IPS DF 6.9 (cell line): ENCODE results near the gene UNC5C.

Experiments
- DNase-seq: peaks from one replicate; pipeline ENCODE4 v3.0.0-alpha.2; 2013; ENCODE audit warnings: low read depth, low spot score
- H3K27ac ChIP-seq: one replicate; pipeline ENCODE4 v1.5.1; 2013; ENCODE audit warnings: low read length, control low read depth
- H3K27me3 ChIP-seq: 2 replicates; pipeline ENCODE4 v1.6.1; 2013; ENCODE audit warnings: mild to moderate bottlenecking, low read length; ENCODE audit not compliant: control insufficient read depth, insufficient read depth
- H3K36me3 ChIP-seq: 2 replicates; pipeline ENCODE4 v1.6.1; 2013; ENCODE audit warnings: low read length; ENCODE audit not compliant: control insufficient read depth, insufficient read depth
- H3K4me1 ChIP-seq: 2 replicates; pipeline ENCODE4 v1.6.1; 2013; ENCODE audit warnings: low read length; ENCODE audit not compliant: control insufficient read depth, insufficient read depth
- H3K4me3 ChIP-seq: 2 replicates; pipeline ENCODE4 v1.5.1; 2013; ENCODE audit warnings: mild to moderate bottlenecking, low read length
- H3K9me3 ChIP-seq: 2 replicates; pipeline ENCODE4 v1.6.1; 2013; ENCODE audit warnings: low read length, inconsistent platforms; ENCODE audit not compliant: control insufficient read depth, insufficient read depth
- WGBS: extraction: QIAGEN DNeasy Blood & Tissue Kit; methylation state at CpG from one replicate; pipeline ENCODE4 v1.1.7; 2013; ENCODE audit warnings: mixed read lengths, missing lambda C conversion rate; ENCODE audit not compliant: insufficient read length, insufficient coverage; 5-methylcytosine and 5-hydroxymethylcytosine counted together

UNC5C gene

GRCh38 chr4:95232358-95233156, 316.2 kb downstream of the UNC5C start:
- WGBS = no CpG with 5 or more reads among the region's 7 CpGs
- Histone ChIP-seq H3K4me3 (no peak overlapping the region), H3K4me1 (no peaks in the 10 kb centered on the region), H3K36me3 (no peaks in the 10 kb centered on the region), H3K9me3 (no peaks in the 10 kb centered on the region), H3K27me3 (no peaks in the 10 kb centered on the region), H3K27ac (no peak overlapping the region)
- no peak for DNase-seq

- DNase-seq = no peak
These were observed 317.1 kb downstream of the UNC5C start for GRCh38 chr4:95231681-95232080.

GRCh38 chr4:95225849-95226248, 322.9 kb downstream of the UNC5C start:
- H3K27me3 ChIP-seq = no peaks in the 10 kb centered on the region
- no CpG with 5 or more reads among the region's 6 CpGs for WGBS
- H3K36me3 ChIP-seq = no peaks in the 10 kb centered on the region
- H3K9me3 ChIP-seq = no peaks in the 10 kb centered on the region
- no peak overlapping the region for H3K4me3 ChIP-seq
- H3K27ac ChIP-seq = no peak overlapping the region
- H3K4me1 ChIP-seq = no peaks in the 10 kb centered on the region
- no peak for DNase-seq

More at GRCh38 chr4:95231681-95232080, 317.1 kb downstream of the UNC5C start:
- no peak overlapping the region for H3K27ac ChIP-seq
- H3K9me3 ChIP-seq = no peaks in the 10 kb centered on the region
- H3K4me1 ChIP-seq = no peaks in the 10 kb centered on the region
- no peak overlapping the region for H3K4me3 ChIP-seq
- no peaks in the 10 kb centered on the region for H3K27me3 ChIP-seq
- H3K36me3 ChIP-seq = no peaks in the 10 kb centered on the region

- DNase-seq = no peak
- Histone ChIP-seq H3K4me1 (no peaks in the 10 kb centered on the region), H3K27me3 (no peaks in the 10 kb centered on the region), H3K9me3 (no peaks in the 10 kb centered on the region), H3K36me3 (no peaks in the 10 kb centered on the region), H3K27ac (no peak overlapping the region), H3K4me3 (no peak overlapping the region)
- WGBS = no CpG with 5 or more reads among the region's 3 CpGs
These were observed 324.4 kb downstream of the UNC5C start for GRCh38 chr4:95224402-95224801.

- Histone ChIP-seq H3K36me3 (no peaks in the 10 kb centered on the region), H3K27ac (no peak overlapping the region), H3K4me3 (no peak overlapping the region), H3K27me3 (no peaks in the 10 kb centered on the region), H3K4me1 (no peaks in the 10 kb centered on the region), H3K9me3 (no peaks in the 10 kb centered on the region)
- WGBS = no CpG with 5 or more reads among the region's 1 CpG
- DNase-seq = no peak
These were observed 328.3 kb downstream of the UNC5C start for GRCh38 chr4:95220205-95221175.

GRCh38 chr4:95219109-95219508, 329.7 kb downstream of the UNC5C start:
- Histone ChIP-seq H3K4me1 (no peaks in the 10 kb centered on the region), H3K27ac (no peak overlapping the region), H3K27me3 (no peaks in the 10 kb centered on the region), H3K36me3 (no peaks in the 10 kb centered on the region), H3K4me3 (no peak overlapping the region), H3K9me3 (no peaks in the 10 kb centered on the region)
- no CpG with 5 or more reads among the region's 5 CpGs for WGBS
- DNase-seq = no peak

GRCh38 chr4:95217197-95217596, 331.6 kb downstream of the UNC5C start:
- WGBS = no CpG with 5 or more reads among the region's 2 CpGs
- Histone ChIP-seq H3K36me3 (no peaks in the 10 kb centered on the region), H3K4me3 (no peak overlapping the region)

GRCh38 chr4:95216636-95217035, 332.1 kb downstream of the UNC5C start:
- Histone ChIP-seq H3K4me3 (no peak overlapping the region), H3K36me3 (no peaks in the 10 kb centered on the region), H3K27me3 (no peaks in the 10 kb centered on the region), H3K27ac (no peak overlapping the region), H3K9me3 (no peaks in the 10 kb centered on the region), H3K4me1 (no peaks in the 10 kb centered on the region)
- no CpG with 5 or more reads among the region's 3 CpGs for WGBS
- no peak for DNase-seq

More at GRCh38 chr4:95217197-95217596, 331.6 kb downstream of the UNC5C start:
- Histone ChIP-seq H3K9me3 (no peaks in the 10 kb centered on the region), H3K27me3 (no peaks in the 10 kb centered on the region), H3K27ac (no peak overlapping the region), H3K4me1 (no peaks in the 10 kb centered on the region)
- DNase-seq = no peak

- DNase-seq = no peak
- Histone ChIP-seq H3K4me1 (no peaks in the 10 kb centered on the region), H3K27ac (no peak overlapping the region), H3K36me3 (no peaks in the 10 kb centered on the region), H3K27me3 (no peaks in the 10 kb centered on the region), H3K9me3 (no peaks in the 10 kb centered on the region), H3K4me3 (no peak overlapping the region)
- no CpG with 5 or more reads among the region's 7 CpGs for WGBS
These were observed 332.7 kb downstream of the UNC5C start for GRCh38 chr4:95215991-95216605.

- no peak for DNase-seq
- Histone ChIP-seq H3K27me3 (no peaks in the 10 kb centered on the region), H3K9me3 (no peaks in the 10 kb centered on the region), H3K4me1 (no peaks in the 10 kb centered on the region), H3K27ac (no peak overlapping the region), H3K36me3 (no peaks in the 10 kb centered on the region), H3K4me3 (no peak overlapping the region)
- no CpG with 5 or more reads among the region's 5 CpGs for WGBS
These were observed 333.7 kb downstream of the UNC5C start for GRCh38 chr4:95215043-95215442.
